ENCODE data around the gene SEMA4C.

Gene SEMA4C, protein sequence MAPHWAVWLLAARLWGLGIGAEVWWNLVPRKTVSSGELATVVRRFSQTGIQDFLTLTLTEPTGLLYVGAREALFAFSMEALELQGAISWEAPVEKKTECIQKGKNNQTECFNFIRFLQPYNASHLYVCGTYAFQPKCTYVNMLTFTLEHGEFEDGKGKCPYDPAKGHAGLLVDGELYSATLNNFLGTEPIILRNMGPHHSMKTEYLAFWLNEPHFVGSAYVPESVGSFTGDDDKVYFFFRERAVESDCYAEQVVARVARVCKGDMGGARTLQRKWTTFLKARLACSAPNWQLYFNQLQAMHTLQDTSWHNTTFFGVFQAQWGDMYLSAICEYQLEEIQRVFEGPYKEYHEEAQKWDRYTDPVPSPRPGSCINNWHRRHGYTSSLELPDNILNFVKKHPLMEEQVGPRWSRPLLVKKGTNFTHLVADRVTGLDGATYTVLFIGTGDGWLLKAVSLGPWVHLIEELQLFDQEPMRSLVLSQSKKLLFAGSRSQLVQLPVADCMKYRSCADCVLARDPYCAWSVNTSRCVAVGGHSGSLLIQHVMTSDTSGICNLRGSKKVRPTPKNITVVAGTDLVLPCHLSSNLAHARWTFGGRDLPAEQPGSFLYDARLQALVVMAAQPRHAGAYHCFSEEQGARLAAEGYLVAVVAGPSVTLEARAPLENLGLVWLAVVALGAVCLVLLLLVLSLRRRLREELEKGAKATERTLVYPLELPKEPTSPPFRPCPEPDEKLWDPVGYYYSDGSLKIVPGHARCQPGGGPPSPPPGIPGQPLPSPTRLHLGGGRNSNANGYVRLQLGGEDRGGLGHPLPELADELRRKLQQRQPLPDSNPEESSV

DNA sequence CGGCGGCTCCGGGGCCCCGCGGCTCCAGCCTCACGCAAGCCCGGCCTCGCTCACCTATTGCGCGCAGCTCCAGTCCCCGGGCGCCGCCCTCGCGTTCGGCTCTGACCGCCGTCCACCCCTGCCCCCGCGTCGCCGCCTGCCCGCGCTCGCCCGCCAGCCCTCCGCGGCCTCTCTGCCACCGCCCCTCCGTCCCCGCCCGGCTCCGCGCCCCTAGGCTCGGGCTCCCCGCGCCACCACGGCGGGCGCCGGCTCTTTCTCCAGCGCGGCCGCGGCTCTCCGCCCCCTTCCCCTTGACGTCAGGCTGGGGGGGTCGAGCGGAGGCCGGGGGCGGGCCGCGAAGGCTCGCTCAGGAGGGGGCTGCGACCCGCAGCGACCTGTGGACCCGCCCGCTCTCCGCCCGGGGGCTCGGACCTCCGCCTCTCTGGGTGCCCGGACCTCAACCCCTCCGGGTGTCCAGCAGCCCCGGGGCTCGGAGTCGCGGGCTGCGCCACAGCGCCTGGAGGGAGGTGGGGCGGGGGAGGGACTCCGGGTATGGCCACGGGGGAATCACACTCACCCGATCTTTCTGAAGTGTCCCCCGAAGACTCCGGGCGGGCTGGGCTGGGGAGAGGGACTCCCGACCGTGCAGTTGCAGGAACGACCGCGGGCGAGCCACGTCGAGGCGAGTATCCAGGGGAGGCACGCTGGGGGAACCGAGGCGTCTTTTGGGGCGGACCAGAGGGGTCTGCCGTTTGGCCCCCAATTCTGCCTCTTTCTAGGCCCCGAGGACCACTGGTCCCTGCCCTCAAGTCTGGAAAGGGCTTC lies at the start of gene SEMA4C:
TSS of gene SEMA4C (minus strand) at position 259 of the 804 bp plus-strand sequence. CDS start 2,194 bp downstream, outside the sequence.
- peak; percentile 45 to 60 for DNase-seq

DNA sequence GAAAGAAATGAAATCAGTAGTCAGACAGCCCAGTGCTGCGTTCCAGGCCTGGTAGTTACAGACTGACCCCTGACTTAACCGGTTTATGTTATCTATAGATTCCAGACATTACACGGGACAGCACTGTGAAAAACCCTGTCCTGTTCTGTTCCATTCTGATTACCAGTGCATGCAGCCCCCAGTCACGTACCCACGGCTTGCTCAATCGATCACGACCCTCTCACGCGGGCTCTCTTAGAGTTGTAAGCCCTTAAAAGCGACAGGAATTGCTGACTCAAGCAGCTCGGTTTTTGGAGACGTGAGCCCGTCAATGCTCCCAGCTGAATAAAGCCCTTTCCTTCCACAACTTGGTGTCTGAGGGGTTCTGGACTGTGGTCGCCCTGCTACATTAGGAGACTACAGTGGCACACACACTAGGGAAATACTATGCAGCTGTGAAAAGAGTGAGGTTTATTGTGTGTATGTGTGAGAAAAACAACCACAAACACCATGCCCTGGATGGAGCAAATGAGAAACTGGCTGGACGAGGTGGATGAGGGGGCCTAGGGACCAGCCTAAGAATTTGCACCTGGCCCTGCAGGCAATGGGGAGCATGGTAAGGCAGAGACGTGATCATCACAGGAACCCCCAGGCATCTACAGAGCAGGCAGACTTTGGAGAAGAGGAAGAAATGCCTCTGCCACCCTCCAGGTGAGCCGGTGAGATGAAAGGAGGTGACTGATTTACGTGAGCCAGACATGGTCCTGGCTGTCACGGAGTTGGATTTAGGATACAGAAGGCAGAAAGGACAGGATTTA lies 49.1 kb upstream of the SEMA4C start:
- no peak for DNase-seq

DNA sequence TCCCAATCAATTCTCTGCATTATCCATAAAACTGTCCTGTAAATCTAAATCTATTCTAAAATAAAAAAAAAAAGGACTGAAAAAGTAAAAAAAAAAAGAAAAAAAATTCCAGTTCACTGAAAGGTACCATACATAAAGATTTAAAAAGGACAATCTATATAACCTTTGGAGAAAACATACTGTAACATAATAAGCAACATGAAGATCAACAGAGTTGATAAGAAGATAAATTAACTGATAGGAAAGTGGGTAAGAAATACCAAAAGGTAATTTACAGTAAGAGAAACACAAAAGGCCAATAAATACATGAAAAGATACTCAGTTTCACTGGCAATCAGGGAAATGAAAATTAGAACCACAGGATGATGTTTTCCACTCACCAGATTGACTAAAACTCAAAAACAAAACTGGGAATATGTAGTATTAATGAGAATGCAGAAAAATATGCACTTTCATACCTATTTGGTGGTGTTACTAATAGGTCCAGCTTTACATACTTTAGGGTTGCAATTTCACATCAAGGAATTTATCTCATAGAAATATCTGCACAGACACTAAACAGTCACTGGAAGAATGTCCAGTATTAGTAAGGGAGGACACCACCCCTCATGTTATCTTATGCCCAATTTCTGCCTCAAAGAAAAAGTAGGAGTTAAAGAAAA lies 48.3 kb upstream of the SEMA4C start:
- DNase-seq, result no peak

DNA sequence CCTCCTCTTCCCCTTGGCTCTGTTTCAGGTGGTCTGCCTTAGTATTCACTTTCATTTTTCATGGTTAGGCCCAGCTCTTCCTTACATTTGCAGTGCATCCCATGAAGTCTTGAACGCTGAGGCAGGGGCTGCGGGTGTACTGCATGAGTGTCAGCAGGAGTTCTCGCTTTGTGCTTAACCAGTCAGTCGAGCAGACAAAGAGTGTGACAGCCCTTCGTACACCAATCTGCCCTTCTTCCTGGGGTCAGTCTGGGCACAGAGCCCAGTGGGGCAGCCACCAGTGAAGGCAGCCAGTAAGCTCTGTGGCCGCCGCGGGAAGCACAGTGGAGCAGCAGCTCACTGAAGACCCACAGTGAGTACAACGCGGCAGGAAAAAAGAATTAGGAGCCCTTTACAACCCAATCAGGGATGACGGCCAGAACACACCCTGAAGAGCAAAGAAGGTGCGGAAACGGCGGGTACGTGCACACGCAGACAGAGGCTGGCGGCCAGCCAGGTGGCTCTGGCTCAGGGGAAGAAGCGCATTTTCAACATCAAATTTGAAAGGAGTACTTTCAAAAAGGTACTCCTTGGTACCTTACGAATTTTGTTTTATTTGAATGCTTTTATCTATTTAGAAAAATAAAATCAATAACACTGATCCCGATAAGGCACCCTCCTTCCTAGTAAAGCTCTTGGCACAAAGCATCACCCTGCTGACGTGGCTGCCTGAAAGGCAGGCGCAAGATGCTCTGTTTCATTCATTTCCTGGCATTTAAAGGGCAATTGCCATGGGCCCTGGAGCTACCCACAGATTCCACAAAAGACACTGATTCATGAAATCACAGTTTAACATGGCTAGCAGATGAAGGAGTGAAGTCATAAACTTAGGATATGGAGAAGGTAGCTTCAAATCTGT lies 47.0 kb upstream of the SEMA4C start:
- no peak for DNase-seq

DNA sequence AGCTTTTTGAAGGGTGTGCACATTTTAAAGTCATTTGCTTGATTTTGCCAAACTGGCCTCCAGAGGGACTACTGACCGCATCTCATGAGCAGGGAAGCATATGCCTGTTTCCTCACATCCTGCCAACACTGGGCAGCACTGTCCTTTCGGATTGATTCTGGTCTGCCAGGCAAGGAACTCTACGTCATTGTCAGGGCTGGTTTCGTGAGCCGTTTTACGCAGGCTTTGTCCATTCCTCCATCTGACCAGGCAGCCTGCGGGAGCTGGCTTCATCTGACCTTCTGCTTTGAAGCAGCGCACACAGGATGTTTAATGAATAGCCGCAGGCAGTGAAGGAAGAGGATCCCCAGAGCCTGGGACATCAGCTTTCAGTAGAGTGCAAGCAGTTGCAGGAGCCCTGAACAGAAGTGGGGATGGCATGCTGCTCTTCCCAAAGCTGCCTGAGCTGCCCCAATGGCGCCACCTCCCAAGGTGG lies 46.3 kb upstream of the SEMA4C start:
- no peak for DNase-seq

DNA sequence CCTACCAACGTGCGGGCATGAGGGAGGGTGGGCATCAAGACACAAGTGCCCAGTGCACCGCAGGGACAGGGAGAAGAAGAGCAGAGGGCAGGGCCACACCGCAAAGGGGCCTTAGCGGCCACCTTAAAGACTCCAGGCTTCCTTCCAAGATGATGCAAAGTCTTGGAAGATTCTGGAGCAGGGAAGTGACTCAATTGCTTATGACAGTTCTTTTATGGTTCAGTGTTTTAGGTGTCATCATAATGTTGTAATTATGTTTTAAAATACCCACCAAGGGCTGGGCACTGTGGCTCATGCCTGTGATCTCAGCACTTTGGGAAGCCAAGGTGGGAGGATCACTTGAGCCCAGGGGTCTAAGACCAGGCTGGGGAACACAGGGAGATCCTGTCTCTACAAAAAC lies 44.5 kb upstream of the SEMA4C start:
- DNase-seq, result no peak

DNA sequence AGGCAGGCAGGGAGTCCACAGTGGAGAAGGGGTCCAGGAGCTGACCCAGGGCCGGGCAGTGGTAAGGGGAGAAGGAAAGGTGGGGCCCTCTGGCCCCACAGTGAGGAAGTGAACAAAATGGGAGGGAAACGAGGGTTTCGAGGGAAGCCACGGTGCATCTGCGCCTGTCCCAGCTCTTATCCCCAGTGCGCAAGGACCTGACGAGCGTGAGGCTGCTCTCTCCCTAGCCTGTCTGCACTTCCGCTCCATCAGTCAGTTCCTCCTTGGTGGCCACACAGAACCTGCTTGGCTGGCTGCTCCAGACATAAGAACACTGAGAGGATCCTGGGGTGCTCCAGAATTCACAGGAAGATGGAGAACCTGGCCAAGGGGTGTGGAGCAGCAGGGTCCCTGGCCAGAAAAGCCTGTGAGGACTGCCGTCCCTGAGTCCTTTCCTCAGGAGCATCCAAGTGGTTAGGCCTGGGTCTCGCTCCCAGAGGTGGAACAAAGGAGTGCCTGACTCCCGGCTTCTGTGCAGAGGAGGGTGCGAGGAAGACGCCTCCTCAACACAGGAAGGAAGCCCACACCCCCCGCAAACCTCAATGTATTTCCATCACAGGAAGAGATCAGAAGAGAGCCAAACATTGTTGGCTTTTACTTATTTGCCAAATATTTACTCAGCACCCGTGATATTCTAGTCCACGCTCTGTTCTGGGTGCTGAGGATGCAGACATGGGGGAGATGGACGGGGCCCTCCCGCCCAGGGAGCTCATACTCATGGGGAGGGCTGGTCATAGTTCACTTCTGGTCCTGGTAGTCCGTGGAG lies 43.7 kb upstream of the SEMA4C start:
- DNase-seq, result peak; percentile 25 to 52

DNA sequence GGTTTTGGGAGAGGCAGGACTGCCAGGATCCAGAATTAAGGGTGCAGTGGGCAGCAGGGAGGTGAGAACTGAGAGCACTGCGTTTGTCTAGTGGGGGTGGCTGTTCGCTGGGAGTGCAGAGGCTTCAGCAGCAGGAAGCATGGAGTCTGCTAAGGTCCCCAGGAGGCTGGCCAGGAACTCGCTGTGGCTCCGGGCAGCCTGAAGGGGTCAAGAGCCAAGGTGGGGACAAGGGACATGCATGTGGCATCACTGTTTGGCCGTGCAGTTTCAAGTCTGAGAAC lies 43.2 kb upstream of the SEMA4C start:
- no peak for DNase-seq

DNA sequence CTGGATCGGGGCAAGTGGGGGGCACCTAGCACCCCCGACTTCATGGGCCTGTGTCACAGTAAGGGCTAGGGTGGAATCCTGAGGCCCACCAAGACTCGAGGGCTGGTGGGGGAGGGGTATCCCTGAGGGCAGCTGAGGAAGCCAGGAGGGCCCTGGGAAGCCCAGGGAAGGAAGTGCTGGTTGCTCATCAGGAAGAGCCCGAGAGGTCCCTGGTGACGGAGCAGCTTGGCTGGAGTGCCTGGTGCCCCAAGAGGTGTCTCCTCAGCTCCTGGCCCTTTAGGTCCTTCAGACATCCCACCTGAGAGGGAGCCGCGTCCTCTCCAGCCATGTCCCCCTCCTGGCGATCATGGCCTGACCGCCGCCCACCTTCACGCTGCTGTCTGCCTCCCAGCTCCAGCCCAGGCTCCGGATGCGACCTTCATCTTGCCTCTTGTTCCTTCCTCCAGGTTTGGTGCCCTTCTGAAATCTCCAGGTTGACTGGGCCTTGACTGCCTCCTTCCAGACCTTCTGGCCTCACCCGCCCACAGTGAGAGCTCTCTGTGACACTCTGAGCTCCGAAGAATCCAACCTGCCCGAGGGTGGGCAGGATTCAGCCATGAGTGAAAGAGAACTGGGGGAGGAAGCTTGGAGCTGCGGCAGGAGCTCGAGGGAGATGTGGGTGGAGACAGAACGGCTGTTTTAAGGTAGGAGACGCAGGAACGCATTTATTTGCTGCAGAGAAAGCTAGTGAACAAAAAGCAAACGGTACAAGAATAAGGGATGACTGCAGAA lies 42.7 kb upstream of the SEMA4C start:
- no peak for DNase-seq

DNA sequence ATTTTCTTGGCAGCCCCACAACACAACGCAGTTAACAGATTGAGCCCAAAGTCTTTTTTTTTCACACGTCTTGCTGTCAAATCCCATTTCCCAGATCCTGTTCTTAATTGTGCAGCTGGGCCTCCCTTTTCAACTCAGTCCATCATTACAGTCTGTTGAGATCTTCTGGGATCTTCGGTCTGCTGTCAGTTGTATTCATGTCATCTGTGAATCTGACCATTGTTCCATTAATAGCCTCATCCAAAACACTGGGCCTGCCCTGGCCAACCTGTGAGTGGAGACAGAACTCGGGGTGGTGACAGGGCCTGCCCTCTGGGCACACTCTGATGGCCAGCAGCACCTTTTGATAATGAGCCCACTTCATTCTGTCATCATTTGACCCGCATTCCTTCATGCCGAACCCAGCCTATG lies 39.7 kb upstream of the SEMA4C start:
- DNase-seq, result no peak

DNA sequence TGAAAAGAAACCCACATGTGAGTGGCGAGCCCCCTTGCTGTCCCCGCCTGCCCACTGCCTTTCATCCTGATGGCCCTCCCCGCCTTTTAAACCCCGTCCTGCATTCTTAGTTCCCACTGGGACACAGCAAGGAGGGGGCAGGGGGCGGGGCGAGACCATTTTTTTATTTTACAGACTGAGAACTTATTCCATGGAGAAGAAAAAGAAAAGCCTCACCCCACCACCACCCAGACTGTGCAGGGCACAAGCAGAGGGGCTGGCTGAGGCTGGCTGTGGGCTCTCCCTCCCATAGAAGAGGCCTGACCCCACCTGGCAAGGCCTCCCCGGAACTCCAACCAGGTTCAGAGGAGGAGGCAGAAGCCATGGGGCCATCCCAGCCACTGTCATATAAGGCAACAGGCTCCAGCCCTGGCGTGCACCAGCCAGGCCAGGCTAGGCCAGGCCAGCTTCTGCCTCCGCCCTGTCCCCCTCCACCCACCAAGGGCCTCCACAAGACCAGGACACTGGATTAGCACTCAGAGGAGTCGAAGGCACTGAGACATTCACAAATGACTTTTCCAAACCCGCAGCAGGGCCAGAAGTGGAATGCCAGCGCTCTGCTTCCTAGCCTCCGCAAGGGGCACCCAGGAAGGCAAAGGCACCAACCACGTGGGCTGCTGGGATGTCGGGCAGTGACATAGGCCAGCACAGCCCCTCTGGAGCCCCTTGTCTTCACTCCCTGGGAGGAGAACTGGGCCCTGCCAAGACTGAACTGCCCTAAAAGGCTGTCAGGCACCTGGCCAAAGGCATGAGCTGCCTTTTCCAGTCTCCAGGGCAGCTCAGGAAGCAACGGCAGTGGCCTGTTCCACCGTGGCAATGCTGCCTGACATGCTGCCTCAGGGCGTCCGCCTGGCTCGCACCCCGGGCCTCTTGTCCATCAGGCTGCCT lies 37.5 kb upstream of the SEMA4C start:
- no peak for DNase-seq

DNA sequence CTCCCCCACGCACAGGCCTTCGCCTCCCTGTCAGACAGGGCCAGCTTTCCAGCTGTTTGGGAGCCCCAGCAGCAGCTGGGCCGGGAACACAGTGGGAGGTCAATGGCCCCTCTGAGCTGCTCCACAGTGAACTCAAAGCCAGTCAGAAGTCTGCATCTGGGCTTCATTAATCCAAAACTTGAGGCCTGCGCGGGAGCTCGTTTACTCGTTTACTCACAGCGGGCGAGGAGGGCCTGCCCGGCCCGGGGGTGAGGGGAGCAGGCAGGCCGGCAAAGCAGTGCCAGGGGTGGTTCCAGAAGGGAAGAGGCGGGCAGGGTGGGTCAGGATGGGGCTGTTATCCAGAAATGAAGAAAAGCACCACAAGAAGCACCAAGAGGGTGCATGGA lies 36.8 kb upstream of the SEMA4C start:
- DNase-seq, result no peak

DNA sequence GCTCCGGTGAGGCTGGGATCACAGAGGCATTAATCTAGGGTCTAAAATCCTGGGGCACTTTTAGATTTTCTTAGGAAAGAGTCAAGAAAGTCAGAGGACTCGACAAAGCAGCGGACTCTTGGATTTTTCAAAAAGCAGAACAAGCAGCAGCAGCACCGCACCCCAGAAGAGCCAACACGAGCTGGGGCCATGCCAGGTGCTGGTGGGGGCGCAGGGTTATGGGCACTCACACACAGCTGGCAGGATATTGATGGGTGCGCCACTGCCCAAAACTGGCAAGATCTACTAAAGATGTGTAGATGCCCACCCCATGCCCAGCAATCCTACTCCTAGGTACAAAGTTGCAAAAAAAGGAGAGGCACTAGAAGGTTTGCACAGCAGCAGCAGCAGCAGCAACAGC lies 33.9 kb upstream of the SEMA4C start:
- no peak for DNase-seq

DNA sequence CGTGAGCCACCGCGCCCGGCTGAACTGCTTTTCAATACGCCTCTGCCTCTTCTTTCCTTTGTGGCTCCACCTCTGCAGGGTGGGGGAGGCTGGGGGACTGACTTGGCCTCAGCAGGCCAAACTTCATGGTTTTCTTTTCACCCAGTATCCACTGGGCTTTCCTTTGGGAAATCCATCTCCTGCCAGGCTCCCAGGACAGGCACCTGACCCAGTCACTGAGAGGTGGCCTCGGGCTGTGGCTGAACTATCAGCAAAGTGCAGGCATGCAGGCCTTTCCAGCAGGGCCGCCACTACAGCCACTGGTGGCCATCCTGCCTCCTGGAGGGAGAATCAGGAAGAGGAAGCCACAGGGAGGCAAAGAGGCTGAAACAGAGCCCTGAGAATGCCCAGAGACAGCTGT lies 33.4 kb upstream of the SEMA4C start:
- DNase-seq, result no peak

DNA sequence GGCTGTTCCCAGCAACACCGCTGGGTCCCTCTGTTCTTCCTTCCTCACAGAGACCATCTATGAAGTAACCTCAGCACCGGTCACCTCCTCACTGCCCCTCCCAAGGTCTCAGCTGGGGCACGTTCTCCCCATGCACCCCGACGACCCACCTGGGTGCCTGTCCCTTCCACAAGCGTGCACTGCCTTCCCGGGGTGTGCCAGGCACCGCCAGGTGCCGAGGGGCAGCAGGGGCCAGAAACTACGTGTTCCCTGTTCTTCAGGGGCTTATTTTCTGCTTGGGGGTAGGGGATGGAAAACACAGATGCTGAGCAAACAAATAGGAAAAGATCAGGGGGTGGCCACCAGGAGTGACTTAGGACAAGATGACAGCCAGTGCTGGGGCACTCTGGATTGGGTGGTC lies 30.4 kb upstream of the SEMA4C start:
- no peak for DNase-seq

DNA sequence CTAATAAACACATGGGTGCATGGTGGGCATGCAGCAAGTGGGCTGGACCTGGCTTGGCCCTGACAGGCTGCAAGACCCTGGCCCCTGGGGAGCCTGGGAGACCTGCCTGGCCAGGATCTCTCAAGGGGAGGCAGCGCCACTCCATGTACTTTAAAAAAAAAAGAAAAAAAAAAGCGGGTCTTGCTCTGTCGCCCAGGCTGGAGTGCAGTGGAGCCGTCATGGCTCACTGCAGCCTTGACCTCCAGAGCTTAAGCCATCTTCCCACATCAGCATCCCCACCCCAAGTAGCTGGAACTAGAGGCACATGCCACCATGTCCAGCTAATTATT lies 29.5 kb upstream of the SEMA4C start:
- no peak for DNase-seq

DNA sequence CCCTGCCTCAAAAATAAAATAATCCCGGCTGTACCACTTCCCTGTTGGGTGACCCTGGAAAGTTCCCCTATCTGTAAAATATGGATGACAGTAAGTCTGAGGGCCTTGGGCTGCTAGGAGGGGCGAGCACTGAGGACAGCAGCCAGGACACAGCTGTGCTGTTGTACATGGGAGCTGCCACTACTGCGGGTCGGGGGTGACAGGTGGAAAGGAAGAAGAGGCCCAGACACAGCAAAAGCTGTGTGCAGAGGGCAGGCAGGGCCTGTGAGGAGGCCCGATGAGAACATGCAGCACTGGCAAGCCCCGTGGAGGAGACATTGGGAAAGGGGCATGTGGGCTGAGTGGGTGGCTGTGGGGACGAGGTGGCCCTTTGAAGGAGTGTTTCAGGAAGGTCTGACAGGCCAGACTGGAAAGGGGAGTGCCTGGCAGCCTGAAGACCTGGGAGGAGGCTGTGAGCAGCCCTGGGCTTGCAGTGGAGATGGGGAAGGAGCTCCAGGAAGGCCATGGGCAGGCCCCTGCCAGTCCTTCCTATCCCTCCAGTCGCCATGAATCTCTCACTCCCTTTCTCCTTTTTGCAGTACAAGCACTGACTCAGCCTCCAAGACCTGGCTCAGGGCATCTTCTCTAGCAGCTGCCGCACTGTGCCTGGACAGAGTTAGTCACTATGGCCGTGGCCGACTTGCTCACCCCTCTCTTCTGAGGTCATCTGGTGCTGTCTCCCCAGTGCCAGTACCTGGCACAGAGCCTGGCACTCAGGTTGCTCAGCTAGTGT lies 28.9 kb upstream of the SEMA4C start:
- no peak for DNase-seq

DNA sequence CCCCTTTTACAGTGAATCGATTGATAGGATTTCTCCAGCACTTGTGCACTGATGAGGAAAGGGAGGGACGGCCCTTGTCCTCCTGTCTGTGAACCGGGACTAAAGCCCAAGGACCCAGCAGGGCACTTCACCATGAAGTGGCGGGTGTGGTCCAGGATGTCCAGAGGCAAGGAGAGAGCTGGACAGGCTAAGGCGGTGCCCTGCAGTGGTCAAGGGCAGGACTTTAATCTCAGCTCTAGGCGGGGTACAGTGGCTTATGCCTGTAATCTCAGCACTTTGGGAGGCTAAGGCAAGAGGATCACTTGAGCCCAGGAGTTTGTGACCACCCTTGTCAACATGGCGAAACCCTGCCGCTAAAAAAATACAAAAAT lies 28.2 kb upstream of the SEMA4C start:
- DNase-seq, result no peak

All from stimulated activated CD4-positive, alpha-beta T cell treated with anti-CD3 and anti-CD28 coated beads, Interleukin-4, amount 100 ng/mL, for 4 hours (primary cell).